ENCODE measurements around the gene LZTFL1. TPM values are rescaled to one million over a fixed set of nuclear protein-coding genes. Genes with fewer than 3 reads are reported as not detected.

Gene LZTFL1
- total and polyA plus RNA-seq, 2 donors (not counting 3 experiments of a cell fraction or from before 2014, with no cell fraction given) = 18.2 to 26.1 TPM

DNA sequence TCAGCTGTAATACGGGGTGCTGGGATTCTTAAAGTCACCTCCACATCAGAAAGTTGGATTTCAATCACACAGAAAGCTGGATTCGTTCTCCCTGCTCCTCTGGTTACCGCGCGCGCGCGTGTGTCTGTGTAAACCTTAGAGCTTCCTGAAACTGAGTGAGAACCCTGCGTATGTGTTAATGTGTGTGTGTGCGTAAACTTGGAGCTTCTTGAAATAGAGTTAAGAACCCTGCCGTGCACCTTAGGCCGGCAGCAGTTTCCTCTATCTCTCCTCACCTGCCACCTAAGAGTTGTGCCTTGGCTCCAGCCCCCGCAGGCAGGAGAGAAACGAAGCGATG lies 531 bp downstream of the LZTFL1 start:
- TSS peak; percentile 61 for BruUV-seq (replicated peaks)
- H3K9me3 ChIP-seq (replicated peaks; ENCODE audit: control insufficient read depth, insufficient read depth, low read length) = no peaks in the 10 kb centered on the region
- no peaks in the 10 kb centered on the region for H3K9me1 ChIP-seq (replicated peaks; ENCODE audit: control insufficient read depth, extremely low read depth, insufficient read depth, low read length)
- H3K4me2 ChIP-seq (ENCODE audit: insufficient read depth, low read length) = peak overlapping the region; percentile 84
- ChIA-PET CTCF (interaction anchor here (0.8 to 2.5 kb wide), 5 partner anchors 9 to 97 kb away, joined by 3 to 7 read pairs (median 5); no protein-coding TSS in a partner anchor), POLR2A (no interaction called here)
- peaks cover 5% of the 10 kb centered on the region for H3K4me1 ChIP-seq (ENCODE audit: control insufficient read depth, extremely low read depth, insufficient read depth, low read length)
- H3K4me3 ChIP-seq (replicated peaks in 1 of 3; ENCODE audit: insufficient read depth in 1 of 3, low read depth in 1 of 3, low read length in 3 of 3) = peak overlapping the region; percentile 27 to 79 (median 69)
- intact Hi-C loops (cut with micrococcal nuclease) (loop anchor here (2.0 kb wide), 1 partner anchor 81 kb away; no protein-coding TSS in a partner anchor), dilution Hi-C loops (cut with MboI; ENCODE audit: extremely low pct_ligation_motif_present, low sequenced_read_pairs) (no loop called here)
- no peaks in the 10 kb centered on the region for H4K20me1 ChIP-seq (replicated peaks; ENCODE audit: control insufficient read depth, extremely low read depth, insufficient read depth, low read length)
- peak overlapping the region; percentile 61 for H3K9ac ChIP-seq (replicated peaks; ENCODE audit: extremely low read depth, insufficient read depth, low read length)
- DNase-seq (ENCODE audit: low read depth, low spot score) = peak; percentile 41
- TF ChIP-seq POLR2A (IDR thresholded peaks at IDR 0.05; ENCODE audit: low read depth, low read length) = no peak
- TF ChIP-seq, protein P1, sequence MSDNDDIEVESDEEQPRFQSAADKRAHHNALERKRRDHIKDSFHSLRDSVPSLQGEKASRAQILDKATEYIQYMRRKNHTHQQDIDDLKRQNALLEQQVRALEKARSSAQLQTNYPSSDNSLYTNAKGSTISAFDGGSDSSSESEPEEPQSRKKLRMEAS (IDR thresholded peaks at IDR 0.05; ENCODE audit: insufficient read depth, insufficient read length) = no peak
- no peak for TF ChIP-seq EZH2 (IDR thresholded peaks at IDR 0.05; ENCODE audit: borderline replicate concordance, low read depth, low read length, severe bottlenecking)
- no peak for TF ChIP-seq MYC (IDR thresholded peaks at IDR 0.05; ENCODE audit: low read depth, low read length)
- H3K27ac ChIP-seq (ENCODE audit: insufficient read depth, low read depth, low read length) = peak overlapping the region; percentile 46
- no peak for FAIRE-seq
- no peaks in the 10 kb centered on the region for H3K36me3 ChIP-seq (ENCODE audit: control insufficient read depth in 2 of 2, extremely low read depth in 1 of 2, insufficient read depth in 2 of 2, low read length in 2 of 2)
- peak overlapping the region; percentile 46 for H2AFZ ChIP-seq (ENCODE audit: low read depth, low read length)
- no peaks in the 10 kb centered on the region for H3K79me2 ChIP-seq (ENCODE audit: control insufficient read depth, insufficient read depth, low read length)
- H3K27me3 ChIP-seq (ENCODE audit: control insufficient read depth in 2 of 2, insufficient read depth in 2 of 2, low read length in 2 of 2) = peaks cover 3 to 7% of the 10 kb centered on the region in 2 experiments

DNA sequence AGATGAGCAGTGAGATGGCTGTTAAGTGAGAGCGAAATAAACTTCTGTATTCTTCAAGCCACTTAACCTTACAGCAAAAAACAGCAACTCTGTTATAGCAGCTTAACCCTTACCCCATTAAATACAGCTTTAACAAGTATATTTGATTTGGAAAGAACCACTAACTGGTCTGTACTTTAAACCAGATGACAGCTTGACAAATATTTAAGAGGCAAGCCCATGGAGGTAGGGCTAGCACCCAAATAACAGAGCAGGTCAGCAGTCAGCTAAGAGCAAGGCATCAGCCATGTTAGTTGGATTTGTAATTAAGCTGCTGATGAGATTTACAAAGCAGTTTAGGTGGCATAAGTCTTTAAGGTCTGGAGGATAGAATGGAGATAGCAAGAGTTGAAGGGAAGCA lies 3.5 kb downstream of the LZTFL1 start:
- FAIRE-seq (no peak), DNase-seq (ENCODE audit: low read depth, low spot score) (no peak)
- intact Hi-C loops (cut with micrococcal nuclease) (no loop called here), dilution Hi-C loops (cut with MboI; ENCODE audit: extremely low pct_ligation_motif_present, low sequenced_read_pairs) (no loop called here)
- Histone ChIP-seq H3K27me3 (ENCODE audit: control insufficient read depth in 2 of 2, insufficient read depth in 2 of 2, low read length in 2 of 2) (peaks cover 0 to 2% of the 10 kb centered on the region in 2 experiments), H3K4me1 (ENCODE audit: control insufficient read depth, extremely low read depth, insufficient read depth, low read length) (peaks cover 5% of the 10 kb centered on the region), H2AFZ (ENCODE audit: low read depth, low read length) (no peak overlapping the region), H3K4me2 (ENCODE audit: insufficient read depth, low read length) (no peak overlapping the region), H3K9me3 (replicated peaks; ENCODE audit: control insufficient read depth, insufficient read depth, low read length) (no peaks in the 10 kb centered on the region), H3K4me3 (replicated peaks in 1 of 3; ENCODE audit: insufficient read depth in 1 of 3, low read depth in 1 of 3, low read length in 3 of 3) (no peak overlapping the region), H3K36me3 (ENCODE audit: control insufficient read depth in 2 of 2, extremely low read depth in 1 of 2, insufficient read depth in 2 of 2, low read length in 2 of 2) (peaks cover 2 to 3% of the 10 kb centered on the region in 2 experiments), H3K9me1 (replicated peaks; ENCODE audit: control insufficient read depth, extremely low read depth, insufficient read depth, low read length) (no peaks in the 10 kb centered on the region), H3K79me2 (ENCODE audit: control insufficient read depth, insufficient read depth, low read length) (no peaks in the 10 kb centered on the region), H3K9ac (replicated peaks; ENCODE audit: extremely low read depth, insufficient read depth, low read length) (no peak overlapping the region), H3K27ac (ENCODE audit: insufficient read depth, low read depth, low read length) (no peak overlapping the region), H4K20me1 (replicated peaks; ENCODE audit: control insufficient read depth, extremely low read depth, insufficient read depth, low read length) (no peaks in the 10 kb centered on the region)
- POLR2A ChIA-PET = no interaction called here
- no peak for TF ChIP-seq POLR2A (IDR thresholded peaks at IDR 0.05; ENCODE audit: low read depth, low read length)
- TF ChIP-seq, protein P1 (IDR thresholded peaks at IDR 0.05; ENCODE audit: insufficient read depth, insufficient read length) = no peak
- TF ChIP-seq, protein P2, sequence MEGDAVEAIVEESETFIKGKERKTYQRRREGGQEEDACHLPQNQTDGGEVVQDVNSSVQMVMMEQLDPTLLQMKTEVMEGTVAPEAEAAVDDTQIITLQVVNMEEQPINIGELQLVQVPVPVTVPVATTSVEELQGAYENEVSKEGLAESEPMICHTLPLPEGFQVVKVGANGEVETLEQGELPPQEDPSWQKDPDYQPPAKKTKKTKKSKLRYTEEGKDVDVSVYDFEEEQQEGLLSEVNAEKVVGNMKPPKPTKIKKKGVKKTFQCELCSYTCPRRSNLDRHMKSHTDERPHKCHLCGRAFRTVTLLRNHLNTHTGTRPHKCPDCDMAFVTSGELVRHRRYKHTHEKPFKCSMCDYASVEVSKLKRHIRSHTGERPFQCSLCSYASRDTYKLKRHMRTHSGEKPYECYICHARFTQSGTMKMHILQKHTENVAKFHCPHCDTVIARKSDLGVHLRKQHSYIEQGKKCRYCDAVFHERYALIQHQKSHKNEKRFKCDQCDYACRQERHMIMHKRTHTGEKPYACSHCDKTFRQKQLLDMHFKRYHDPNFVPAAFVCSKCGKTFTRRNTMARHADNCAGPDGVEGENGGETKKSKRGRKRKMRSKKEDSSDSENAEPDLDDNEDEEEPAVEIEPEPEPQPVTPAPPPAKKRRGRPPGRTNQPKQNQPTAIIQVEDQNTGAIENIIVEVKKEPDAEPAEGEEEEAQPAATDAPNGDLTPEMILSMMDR (IDR thresholded peaks at IDR 0.05; ENCODE audit: extremely low read depth in 1 of 2, insufficient read depth in 1 of 2, low read depth in 1 of 2, low read length in 2 of 2) = no peak
- no peak for TF ChIP-seq FOS (IDR thresholded peaks at IDR 0.05; ENCODE audit: borderline replicate concordance, insufficient read depth, low read length)
- no peak for TF ChIP-seq EZH2 (IDR thresholded peaks at IDR 0.05; ENCODE audit: borderline replicate concordance, low read depth, low read length, severe bottlenecking)
- no peak for TF ChIP-seq JUN (IDR thresholded peaks at IDR 0.05; ENCODE audit: borderline replicate concordance, insufficient read depth, insufficient read length, low read depth)
- no peak for TF ChIP-seq POLR2AphosphoS5 (IDR thresholded peaks at IDR 0.05; ENCODE audit: insufficient read depth, low read depth, low read length)
- no peak for TF ChIP-seq GATA2 (IDR thresholded peaks at IDR 0.05; ENCODE audit: insufficient read depth, insufficient read length, low read depth, low read length)
- TF ChIP-seq MYC (IDR thresholded peaks at IDR 0.05; ENCODE audit: low read depth, low read length) = no peak
- CTCF ChIA-PET = no interaction called here
- no TSS peak for BruUV-seq (replicated peaks)
